HepG2 (cell line): ENCODE measurements around the gene INTS15. TPM values are rescaled to one million over a fixed set of nuclear protein-coding genes. Genes with fewer than 3 reads are reported as not detected.

Experiments used
- BHLHE40 ChIP-seq: IDR thresholded peaks from 2 replicates; pipeline ENCODE4 v1.6.1; 2011; ENCODE audit warnings: low read length, improper control_type of control experiment
- IRX3 ChIP-seq: sonication (generic); formaldehyde crosslinking; IDR thresholded peaks from 2 replicates; pipeline ENCODE4 v1.8.1; 2023; ENCODE audit warnings: mild to moderate bottlenecking, low read depth, missing genetic modification reagents, borderline replicate concordance
- KDM2A ChIP-seq: sonication (generic); formaldehyde crosslinking; IDR thresholded peaks from 2 replicates; pipeline ENCODE4 v1.4.0; 2020; ENCODE audit warnings: low read depth, missing genetic modification reagents, borderline replicate concordance
- MAFG ChIP-seq: sonication (generic); formaldehyde crosslinking; IDR thresholded peaks from 2 replicates; pipeline ENCODE4 v1.5.1; 2020; ENCODE audit warnings: mild to moderate bottlenecking, missing genetic modification reagents
- PHF21A ChIP-seq: sonication (generic); formaldehyde crosslinking; IDR thresholded peaks from 2 replicates; pipeline ENCODE4 v1.5.0; 2020; ENCODE audit warnings: mild to moderate bottlenecking, missing genetic modification reagents
- POLR2AphosphoS2 ChIP-seq: IDR thresholded peaks from 2 replicates; pipeline ENCODE4 v1.6.1; 2011; ENCODE audit warnings: low read depth, low read length, improper control_type of control experiment
- RFX3 ChIP-seq: IDR thresholded peaks from 2 replicates; pipeline ENCODE4 v1.6.1; 2016; ENCODE audit warnings: missing biosample characterization, missing genetic modification reagents
- TARDBP ChIP-seq: sonication (generic); formaldehyde crosslinking; IDR thresholded peaks from 2 replicates; pipeline ENCODE4 v1.8.0; 2022; ENCODE audit warnings: mild to moderate bottlenecking, missing genetic modification reagents
- ZC3H13 ChIP-seq: sonication (generic); formaldehyde crosslinking; IDR thresholded peaks from 2 replicates; pipeline ENCODE4 v1.8.1; 2023; ENCODE audit warnings: mild to moderate bottlenecking, missing genetic modification reagents, moderate library complexity
- ZNF792 ChIP-seq: IDR thresholded peaks from 2 replicates; pipeline ENCODE4 v1.6.1; 2016
- polyA plus RNA-seq, 8 experiments: library from polyadenylated mRNA; depleted of rRNA in 3 of 8; stranded (reverse) in 7 of 8; unstranded in 1 of 8; fragments of >200 nt; fragmentation: Illumina TruSeq in 4 of 8; extraction: Trizol in 4 of 8; gene quantifications; 2 replicates each; pipeline versions ENCODE4 v1.2.1 to v1.2.3, GENCODE V29; 2011 to 2016; ENCODE audit warnings: low read depth in 4 of 8, missing spikeins in 1 of 8, mixed read lengths in 1 of 8; ENCODE audit not compliant: insufficient read depth in 1 of 8
- total RNA-seq, 5 experiments: library from RNA; depleted of rRNA; stranded (reverse); fragments of >200 nt; fragmentation: Illumina TruSeq; extraction: Trizol; gene quantifications; 2 replicates each; pipeline ENCODE4 v1.2.3, GENCODE V29; 2016; ENCODE audit warnings: low read depth in 1 of 5
- TF ChIP-seq, protein P1 (sequence below): sonication (generic); formaldehyde crosslinking; IDR thresholded peaks from 2 replicates; pipeline ENCODE4 v1.4.0; 2020; ENCODE audit warnings: missing genetic modification reagents
- TF ChIP-seq, protein P2 (sequence below): sonication (generic); formaldehyde crosslinking; conservative IDR thresholded peaks from 2 replicates; pipeline ENCODE4 v1.4.0; 2020; ENCODE audit warnings: missing genetic modification reagents
- TF ChIP-seq, protein P3 (sequence below): IDR thresholded peaks from 2 replicates; pipeline ENCODE4 v1.6.1; 2016; ENCODE audit warnings: low read depth, control low read depth
- TF ChIP-seq, protein P4 (sequence below): sonication (generic); formaldehyde crosslinking; IDR thresholded peaks from 2 replicates; pipeline ENCODE4 v1.5.0; 2020; ENCODE audit warnings: missing genetic modification reagents
- TF ChIP-seq, protein P5 (sequence below): sonication (generic); formaldehyde crosslinking; IDR thresholded peaks from 2 replicates; pipeline ENCODE4 v1.4.0; 2020; ENCODE audit warnings: low read depth, mild to moderate bottlenecking, missing genetic modification reagents
- TF ChIP-seq, protein P6 (sequence below): sonication (generic); formaldehyde crosslinking; IDR thresholded peaks from 2 replicates; pipeline ENCODE4 v1.5.0; 2020; ENCODE audit warnings: missing genetic modification reagents

The INTS15 gene
- total and polyA plus RNA-seq, 2 of the 13 experiments (the other 11 are each of a cell fraction or from before 2014, with no cell fraction given), result 16.3 to 25.7 TPM

DNA sequence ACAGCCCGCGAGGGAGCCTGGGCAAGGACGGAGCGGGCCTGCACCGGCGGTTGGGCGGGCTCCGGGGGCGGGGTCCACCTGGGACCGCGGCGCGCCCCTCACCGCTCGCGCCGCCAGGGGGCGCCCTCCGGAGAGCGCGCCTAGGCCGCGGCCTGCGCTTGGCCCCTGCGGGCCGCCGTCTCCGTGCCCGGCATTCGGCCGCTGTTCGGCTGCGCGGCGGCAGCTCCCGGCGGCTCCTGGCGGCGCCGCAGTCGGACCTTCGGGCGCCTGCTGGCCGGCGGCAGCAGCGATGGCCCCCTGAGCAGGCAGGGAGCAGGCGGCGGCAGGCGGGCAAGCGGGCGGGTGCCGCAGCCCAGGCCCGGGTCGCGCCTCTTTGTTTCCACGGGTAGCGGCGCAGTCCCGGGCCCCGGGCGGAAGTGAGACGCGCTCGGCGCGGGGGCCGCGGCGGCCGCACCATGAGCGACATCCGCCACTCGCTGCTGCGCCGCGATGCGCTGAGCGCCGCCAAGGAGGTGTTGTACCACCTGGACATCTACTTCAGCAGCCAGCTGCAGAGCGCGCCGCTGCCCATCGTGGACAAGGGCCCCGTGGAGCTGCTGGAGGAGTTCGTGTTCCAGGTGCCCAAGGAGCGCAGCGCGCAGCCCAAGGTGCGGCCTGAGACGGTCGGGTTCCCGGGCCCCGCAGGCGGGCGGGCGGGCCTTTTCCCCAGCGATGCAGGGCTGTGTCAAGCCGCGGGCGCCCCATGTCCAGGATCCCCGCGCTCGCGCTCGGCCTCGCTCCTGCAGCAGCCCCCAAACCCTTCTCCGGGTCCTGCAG lies at the start of gene INTS15 (continued):
- TF ChIP-seq, protein P1, sequence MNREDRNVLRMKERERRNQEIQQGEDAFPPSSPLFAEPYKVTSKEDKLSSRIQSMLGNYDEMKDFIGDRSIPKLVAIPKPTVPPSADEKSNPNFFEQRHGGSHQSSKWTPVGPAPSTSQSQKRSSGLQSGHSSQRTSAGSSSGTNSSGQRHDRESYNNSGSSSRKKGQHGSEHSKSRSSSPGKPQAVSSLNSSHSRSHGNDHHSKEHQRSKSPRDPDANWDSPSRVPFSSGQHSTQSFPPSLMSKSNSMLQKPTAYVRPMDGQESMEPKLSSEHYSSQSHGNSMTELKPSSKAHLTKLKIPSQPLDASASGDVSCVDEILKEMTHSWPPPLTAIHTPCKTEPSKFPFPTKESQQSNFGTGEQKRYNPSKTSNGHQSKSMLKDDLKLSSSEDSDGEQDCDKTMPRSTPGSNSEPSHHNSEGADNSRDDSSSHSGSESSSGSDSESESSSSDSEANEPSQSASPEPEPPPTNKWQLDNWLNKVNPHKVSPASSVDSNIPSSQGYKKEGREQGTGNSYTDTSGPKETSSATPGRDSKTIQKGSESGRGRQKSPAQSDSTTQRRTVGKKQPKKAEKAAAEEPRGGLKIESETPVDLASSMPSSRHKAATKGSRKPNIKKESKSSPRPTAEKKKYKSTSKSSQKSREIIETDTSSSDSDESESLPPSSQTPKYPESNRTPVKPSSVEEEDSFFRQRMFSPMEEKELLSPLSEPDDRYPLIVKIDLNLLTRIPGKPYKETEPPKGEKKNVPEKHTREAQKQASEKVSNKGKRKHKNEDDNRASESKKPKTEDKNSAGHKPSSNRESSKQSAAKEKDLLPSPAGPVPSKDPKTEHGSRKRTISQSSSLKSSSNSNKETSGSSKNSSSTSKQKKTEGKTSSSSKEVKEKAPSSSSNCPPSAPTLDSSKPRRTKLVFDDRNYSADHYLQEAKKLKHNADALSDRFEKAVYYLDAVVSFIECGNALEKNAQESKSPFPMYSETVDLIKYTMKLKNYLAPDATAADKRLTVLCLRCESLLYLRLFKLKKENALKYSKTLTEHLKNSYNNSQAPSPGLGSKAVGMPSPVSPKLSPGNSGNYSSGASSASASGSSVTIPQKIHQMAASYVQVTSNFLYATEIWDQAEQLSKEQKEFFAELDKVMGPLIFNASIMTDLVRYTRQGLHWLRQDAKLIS (CRISPR knock-in tag), result no peak
- no peak for TF ChIP-seq MAFG (CRISPR knock-in tag)
- TF ChIP-seq ZC3H13 (CRISPR knock-in tag), result peak; percentile 27; the same call in 1 of the 2 replicates
- peak; percentile 96; the same call in 1 of the 2 replicates for TF ChIP-seq IRX3 (CRISPR knock-in tag)
- TF ChIP-seq, protein P2, sequence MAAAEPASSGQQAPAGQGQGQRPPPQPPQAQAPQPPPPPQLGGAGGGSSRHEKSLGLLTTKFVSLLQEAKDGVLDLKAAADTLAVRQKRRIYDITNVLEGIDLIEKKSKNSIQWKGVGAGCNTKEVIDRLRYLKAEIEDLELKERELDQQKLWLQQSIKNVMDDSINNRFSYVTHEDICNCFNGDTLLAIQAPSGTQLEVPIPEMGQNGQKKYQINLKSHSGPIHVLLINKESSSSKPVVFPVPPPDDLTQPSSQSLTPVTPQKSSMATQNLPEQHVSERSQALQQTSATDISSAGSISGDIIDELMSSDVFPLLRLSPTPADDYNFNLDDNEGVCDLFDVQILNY (CRISPR knock-in tag), result no peak
- TF ChIP-seq, protein P3, sequence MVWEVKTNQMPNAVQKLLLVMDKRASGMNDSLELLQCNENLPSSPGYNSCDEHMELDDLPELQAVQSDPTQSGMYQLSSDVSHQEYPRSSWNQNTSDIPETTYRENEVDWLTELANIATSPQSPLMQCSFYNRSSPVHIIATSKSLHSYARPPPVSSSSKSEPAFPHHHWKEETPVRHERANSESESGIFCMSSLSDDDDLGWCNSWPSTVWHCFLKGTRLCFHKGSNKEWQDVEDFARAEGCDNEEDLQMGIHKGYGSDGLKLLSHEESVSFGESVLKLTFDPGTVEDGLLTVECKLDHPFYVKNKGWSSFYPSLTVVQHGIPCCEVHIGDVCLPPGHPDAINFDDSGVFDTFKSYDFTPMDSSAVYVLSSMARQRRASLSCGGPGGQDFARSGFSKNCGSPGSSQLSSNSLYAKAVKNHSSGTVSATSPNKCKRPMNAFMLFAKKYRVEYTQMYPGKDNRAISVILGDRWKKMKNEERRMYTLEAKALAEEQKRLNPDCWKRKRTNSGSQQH (CRISPR knock-in tag), result 0 out of 2 replicates have a peak, but pooled peaks have one; percentile 13
- no peak for TF ChIP-seq RFX3
- TF ChIP-seq POLR2AphosphoS2, result no peak
- TF ChIP-seq, protein P4, sequence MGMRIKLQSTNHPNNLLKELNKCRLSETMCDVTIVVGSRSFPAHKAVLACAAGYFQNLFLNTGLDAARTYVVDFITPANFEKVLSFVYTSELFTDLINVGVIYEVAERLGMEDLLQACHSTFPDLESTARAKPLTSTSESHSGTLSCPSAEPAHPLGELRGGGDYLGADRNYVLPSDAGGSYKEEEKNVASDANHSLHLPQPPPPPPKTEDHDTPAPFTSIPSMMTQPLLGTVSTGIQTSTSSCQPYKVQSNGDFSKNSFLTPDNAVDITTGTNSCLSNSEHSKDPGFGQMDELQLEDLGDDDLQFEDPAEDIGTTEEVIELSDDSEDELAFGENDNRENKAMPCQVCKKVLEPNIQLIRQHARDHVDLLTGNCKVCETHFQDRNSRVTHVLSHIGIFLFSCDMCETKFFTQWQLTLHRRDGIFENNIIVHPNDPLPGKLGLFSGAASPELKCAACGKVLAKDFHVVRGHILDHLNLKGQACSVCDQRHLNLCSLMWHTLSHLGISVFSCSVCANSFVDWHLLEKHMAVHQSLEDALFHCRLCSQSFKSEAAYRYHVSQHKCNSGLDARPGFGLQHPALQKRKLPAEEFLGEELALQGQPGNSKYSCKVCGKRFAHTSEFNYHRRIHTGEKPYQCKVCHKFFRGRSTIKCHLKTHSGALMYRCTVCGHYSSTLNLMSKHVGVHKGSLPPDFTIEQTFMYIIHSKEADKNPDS (CRISPR knock-in tag), result no peak
- TF ChIP-seq BHLHE40, result peak; percentile 27; the same call in 1 of the 2 replicates
- peak; percentile 16 for TF ChIP-seq PHF21A (CRISPR knock-in tag)
- TF ChIP-seq, protein P5, sequence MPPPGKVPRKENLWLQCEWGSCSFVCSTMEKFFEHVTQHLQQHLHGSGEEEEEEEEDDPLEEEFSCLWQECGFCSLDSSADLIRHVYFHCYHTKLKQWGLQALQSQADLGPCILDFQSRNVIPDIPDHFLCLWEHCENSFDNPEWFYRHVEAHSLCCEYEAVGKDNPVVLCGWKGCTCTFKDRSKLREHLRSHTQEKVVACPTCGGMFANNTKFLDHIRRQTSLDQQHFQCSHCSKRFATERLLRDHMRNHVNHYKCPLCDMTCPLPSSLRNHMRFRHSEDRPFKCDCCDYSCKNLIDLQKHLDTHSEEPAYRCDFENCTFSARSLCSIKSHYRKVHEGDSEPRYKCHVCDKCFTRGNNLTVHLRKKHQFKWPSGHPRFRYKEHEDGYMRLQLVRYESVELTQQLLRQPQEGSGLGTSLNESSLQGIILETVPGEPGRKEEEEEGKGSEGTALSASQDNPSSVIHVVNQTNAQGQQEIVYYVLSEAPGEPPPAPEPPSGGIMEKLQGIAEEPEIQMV, result no peak
- peak; percentile 96 for TF ChIP-seq KDM2A (CRISPR knock-in tag)
- TF ChIP-seq TARDBP (CRISPR knock-in tag), result peak; percentile 51; the same call in 1 of the 2 replicates
- TF ChIP-seq, protein P6, sequence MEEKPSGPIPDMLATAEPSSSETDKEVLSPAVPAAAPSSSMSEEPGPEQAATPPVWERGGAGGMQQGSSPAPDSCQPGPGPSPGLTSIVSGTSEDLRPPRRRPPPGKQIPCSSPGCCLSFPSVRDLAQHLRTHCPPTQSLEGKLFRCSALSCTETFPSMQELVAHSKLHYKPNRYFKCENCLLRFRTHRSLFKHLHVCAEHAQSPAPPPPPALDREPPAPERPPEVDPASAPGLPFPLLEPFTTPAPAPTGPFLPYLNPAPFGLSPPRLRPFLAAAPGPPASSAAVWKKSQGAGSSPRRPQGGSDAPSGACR (CRISPR knock-in tag), result no peak
- TF ChIP-seq ZNF792 (CRISPR knock-in tag), result no peak
